Suppressor macrophage treated with lipopolysaccharide for 4 hours (primary cell): ENCODE results near the gene IL10.
A peak's percentile ranks its signal among the peaks of the same experiment; 100 is the strongest.

Source experiments
- DNase-seq: peaks from one replicate; pipeline ENCODE4 v3.0.0-alpha.2; 2020

IL10 gene

GRCh38 chr1:206732992-206733391 is 39.3 kb downstream of the IL10 start:
- DNase-seq = peak; percentile 53

DNA sequence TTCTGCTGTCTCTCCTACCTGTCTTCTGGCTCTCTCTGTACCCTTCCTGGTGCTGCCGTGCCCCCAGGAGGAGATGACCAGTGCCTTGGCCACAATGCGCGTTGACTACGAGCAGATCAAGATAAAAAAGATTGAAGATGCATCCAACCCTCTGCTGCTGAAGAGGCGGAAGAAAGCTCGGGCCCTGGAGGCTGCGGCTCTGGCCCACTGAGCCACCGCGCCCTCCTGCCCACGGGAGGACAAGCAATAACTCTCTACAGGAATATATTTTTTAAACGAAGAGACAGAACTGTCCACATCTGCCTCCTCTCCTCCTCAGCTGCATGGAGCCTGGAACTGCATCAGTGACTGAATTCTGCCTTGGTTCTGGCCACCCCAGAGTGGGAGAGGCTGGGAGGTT is 39.8 kb downstream of the IL10 start:
- no peak for DNase-seq

DNA sequence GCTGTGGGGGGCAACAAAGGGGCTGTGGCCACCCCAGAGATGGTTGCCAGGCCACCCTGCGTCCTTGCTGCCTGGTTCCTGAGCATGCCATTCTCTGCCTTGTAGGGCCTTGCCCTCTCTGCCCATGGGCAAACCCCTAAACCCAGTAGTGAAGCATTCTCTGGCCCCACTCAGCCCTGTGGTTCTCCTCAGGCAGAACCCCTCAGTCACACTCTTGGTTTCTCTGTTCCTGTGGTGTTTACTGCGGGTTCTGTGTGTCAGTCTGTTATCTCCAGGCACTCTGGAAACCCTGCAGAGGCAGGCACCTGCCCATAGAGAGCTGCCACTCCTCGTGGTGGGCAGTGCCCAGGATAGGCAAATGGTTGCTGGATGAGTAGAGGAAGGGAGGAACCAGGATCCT is 42.8 kb downstream of the IL10 start:
- DNase-seq = no peak

- no peak for DNase-seq
Observed at GRCh38 chr1:206729050-206729449, 43.2 kb downstream of the IL10 start.

GRCh38 chr1:206728697-206728987 is 43.7 kb downstream of the IL10 start:
- no peak for DNase-seq

- DNase-seq = no peak
Observed at GRCh38 chr1:206727981-206728696, 44.2 kb downstream of the IL10 start.

- peak; percentile 73 for DNase-seq
Observed at GRCh38 chr1:206725109-206725963, 47.0 kb downstream of the IL10 start.

DNA sequence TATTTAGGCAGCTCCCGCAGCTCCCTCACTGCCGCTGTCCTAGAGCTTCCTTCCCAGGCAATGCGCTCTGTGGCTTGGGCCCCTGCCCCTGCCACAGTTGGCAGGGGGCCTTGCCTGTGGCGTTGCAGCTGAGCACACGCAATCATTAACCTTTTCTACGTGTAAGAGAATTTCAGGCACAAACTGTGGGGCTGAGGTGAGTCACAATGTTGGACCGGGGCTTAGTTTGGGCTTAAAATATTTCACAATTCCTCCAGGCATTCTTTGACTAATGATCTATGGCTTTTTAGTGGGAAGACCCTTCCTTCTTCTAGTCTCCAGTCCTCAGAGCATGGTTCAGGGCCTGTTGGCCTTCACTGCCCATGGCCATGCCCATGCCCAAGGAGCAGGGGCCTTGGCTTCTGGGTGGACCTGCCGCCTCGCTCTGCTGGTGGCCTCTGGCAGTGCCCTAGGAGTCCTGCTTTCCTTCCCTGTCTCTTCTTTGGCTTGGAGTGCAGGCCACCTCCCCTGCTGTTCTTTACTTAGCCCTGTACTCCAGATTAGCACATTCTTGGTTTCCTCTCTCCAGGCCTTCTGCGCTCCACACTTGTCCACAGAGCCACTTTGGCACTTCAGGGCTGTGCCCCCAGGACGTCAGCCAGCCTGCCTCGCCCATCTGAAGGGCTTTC is 48.4 kb downstream of the IL10 start:
- DNase-seq = no peak

DNA sequence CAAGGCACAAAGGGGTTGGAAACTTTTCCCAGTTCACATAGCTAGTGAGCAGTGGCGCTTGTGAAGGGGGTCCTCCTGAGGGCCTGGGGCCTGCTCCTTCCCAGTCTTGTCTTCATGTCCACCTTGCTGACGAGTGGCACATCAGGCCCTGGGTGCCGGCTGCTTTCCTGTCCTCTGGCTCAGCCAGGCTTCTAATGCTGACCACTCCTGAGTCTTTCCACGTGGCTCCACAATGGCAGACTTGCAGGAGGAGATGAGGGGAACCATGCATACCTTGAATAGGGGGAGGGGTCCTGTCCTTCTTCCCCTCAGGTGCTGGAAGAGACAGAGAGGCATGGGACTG is 48.9 kb downstream of the IL10 start:
- DNase-seq = no peak

- DNase-seq = no peak
Observed at GRCh38 chr1:206722751-206723461, 49.4 kb downstream of the IL10 start.

GRCh38 chr1:206721454-206721853 is 50.8 kb downstream of the IL10 start:
- DNase-seq = no peak

DNA sequence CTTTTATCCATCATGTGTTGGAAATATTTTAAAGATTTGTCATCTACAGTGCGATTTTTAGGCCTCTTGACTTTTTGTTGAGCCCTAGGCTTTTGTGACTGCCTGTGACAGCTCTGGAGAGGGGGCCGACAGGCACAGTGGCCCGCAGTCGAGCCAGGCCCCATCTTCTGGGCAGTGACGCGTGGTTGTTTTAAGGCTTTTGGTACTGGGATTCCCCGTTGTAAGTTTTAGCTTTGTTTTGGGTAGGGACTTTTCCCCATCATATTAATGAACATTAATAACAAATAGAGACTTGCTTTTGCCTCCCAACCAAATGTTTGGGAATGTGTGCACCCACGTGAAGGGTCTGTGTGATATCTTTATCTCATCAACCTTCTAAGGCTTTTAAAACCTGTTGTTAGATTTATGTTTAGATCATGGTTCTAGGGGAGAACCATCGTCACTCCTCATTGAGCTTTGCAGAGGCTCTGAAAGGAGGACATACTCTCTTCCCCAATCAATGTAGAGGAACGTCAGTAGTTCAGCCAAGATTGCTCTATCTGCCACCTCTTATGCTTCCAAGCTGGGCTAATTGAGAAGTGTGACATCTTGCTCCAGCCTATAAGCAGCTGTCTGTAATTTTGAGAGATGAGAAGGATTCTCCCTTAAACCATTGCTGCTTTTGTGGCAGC is 53.0 kb downstream of the IL10 start:
- DNase-seq = no peak

- DNase-seq = no peak
Observed at GRCh38 chr1:206717674-206717989, 54.7 kb downstream of the IL10 start.
